DND-41 (cell line): Measurements from ENCODE around the gene SRSF3.
"Not testable (repeated sequence)": the region's sequence is repeated elsewhere in the genome, so short reads cannot be mapped to it uniquely, and the experiment has no call there.

Experiments used
- ATAC-seq: fragments of 200-7000 bp; cut with Tn5 transposase; 3 replicates; pipeline ENCODE4 v1.9.1; 2021; ENCODE audit warnings: low read depth; ENCODE audit not compliant: insufficient read depth
- DNase-seq: peaks from one replicate; pipeline ENCODE4 v3.0.0-alpha.2; 2020
- H2AFZ ChIP-seq: 2 replicates; pipeline ENCODE4 v1.6.0; 2012; ENCODE audit warnings: low read depth, low read length
- H3K27ac ChIP-seq: 2 replicates; pipeline ENCODE4 v1.5.1; 2012; ENCODE audit warnings: low read length, inconsistent platforms
- H3K27me3 ChIP-seq: fragments of 200-600 bp; sonication (generic); 2 replicates; pipeline ENCODE4 v1.6.0; 2012; ENCODE audit warnings: low read length, mild to moderate bottlenecking, inconsistent platforms; ENCODE audit not compliant: insufficient read depth, poor library complexity
- H3K36me3 ChIP-seq: 2 replicates; pipeline ENCODE4 v1.5.1; 2012; ENCODE audit warnings: low read length, inconsistent platforms; ENCODE audit not compliant: insufficient read depth
- H3K4me1 ChIP-seq: 2 replicates; pipeline ENCODE4 v1.5.1; 2012; ENCODE audit warnings: mild to moderate bottlenecking, low read length; ENCODE audit not compliant: insufficient read depth
- H3K4me2 ChIP-seq: 2 replicates; pipeline ENCODE4 v1.6.0; 2012; ENCODE audit warnings: mild to moderate bottlenecking, moderate library complexity, low read length, inconsistent platforms; ENCODE audit not compliant: insufficient read depth
- H3K4me3 ChIP-seq, 2 experiments: fragments of 200-600 bp in 1 of 2; shearing (Covaris generic) in 1 of 2; 2 replicates each; pipeline ENCODE4 v1.5.1; 2012 to 2016; ENCODE audit warnings: inconsistent platforms in 2 of 2, low read length in 2 of 2, mild to moderate bottlenecking in 2 of 2, low read depth in 1 of 2, moderate library complexity in 1 of 2
- H3K79me2 ChIP-seq: 2 replicates; pipeline ENCODE4 v1.6.0; 2012; ENCODE audit warnings: low read length, inconsistent platforms; ENCODE audit not compliant: insufficient read depth
- H3K9ac ChIP-seq: 2 replicates; pipeline ENCODE4 v1.6.0; 2012; ENCODE audit warnings: low read depth, mild to moderate bottlenecking, inconsistent platforms, low read length, moderate library complexity
- H3K9me3 ChIP-seq: 2 replicates; pipeline ENCODE4 v1.5.1; 2012; ENCODE audit warnings: low read length, moderate library complexity, mild to moderate bottlenecking, inconsistent platforms; ENCODE audit not compliant: insufficient read depth, severe bottlenecking
- H4K20me1 ChIP-seq: 2 replicates; pipeline ENCODE4 v1.6.0; 2012; ENCODE audit warnings: low read length; ENCODE audit not compliant: insufficient read depth
- CTCF ChIP-seq: IDR thresholded peaks from 2 replicates; pipeline ENCODE4 v1.5.1; 2012; ENCODE audit warnings: borderline replicate concordance, low read length, moderate library complexity, mild to moderate bottlenecking; ENCODE audit not compliant: poor library complexity, severe bottlenecking; ENCODE audit errors: extremely low read depth
- EZH2 ChIP-seq: IDR thresholded peaks from 3 replicates; pipeline ENCODE4 v1.6.1; 2012; ENCODE audit warnings: borderline replicate concordance, low read depth, mild to moderate bottlenecking, moderate library complexity, low read length, inconsistent platforms; ENCODE audit not compliant: severe bottlenecking

SRSF3 gene

GRCh38 chr6:36600564-36601146 lies 6.5 kb downstream of the SRSF3 start:
- Histone ChIP-seq H3K27ac (no peak overlapping the region), H3K79me2 (peaks cover 100% of the 10 kb centered on the region), H3K36me3 (peaks cover 100% of the 10 kb centered on the region), H2AFZ (no peak overlapping the region), H3K4me1 (peaks cover 78% of the 10 kb centered on the region), H3K9me3 (no peaks in the 10 kb centered on the region), H3K4me2 (peak overlapping the region; percentile 75), H4K20me1 (peaks cover 98% of the 10 kb centered on the region), H3K9ac (peak overlapping the region; percentile 13; the same call in 1 of the 2 replicates), H3K4me3 (peak overlapping the region in 1 of 2 experiments; percentile 70; a peak in 2 of 4 replicates), H3K27me3 (no peaks in the 10 kb centered on the region)
- DNase-seq (no peak), ATAC-seq (no peak)
- TF ChIP-seq EZH2 (no peak), CTCF (no peak)

GRCh38 chr6:36601818-36602217 lies 7.7 kb downstream of the SRSF3 start:
- peak overlapping the region in 1 of 2 experiments; percentile 38; a peak in 1 of 4 replicates for H3K4me3 ChIP-seq
- H3K4me1 ChIP-seq = peaks cover 75% of the 10 kb centered on the region
- not testable (repeated sequence) for H3K27ac ChIP-seq, H3K9me3 ChIP-seq, H3K27me3 ChIP-seq, H3K9ac ChIP-seq, DNase-seq, ATAC-seq, H2AFZ ChIP-seq
- peaks cover 99% of the 10 kb centered on the region for H3K36me3 ChIP-seq
- H3K79me2 ChIP-seq = peaks cover 99% of the 10 kb centered on the region
- peaks cover 93% of the 10 kb centered on the region for H4K20me1 ChIP-seq
- peak overlapping the region; percentile 75; the same call in 1 of the 2 replicates for H3K4me2 ChIP-seq

GRCh38 chr6:36603222-36604089 lies 9.3 kb downstream of the SRSF3 start:
- Histone ChIP-seq H3K4me3 (peak overlapping the region in 1 of 2 experiments; percentile 28; a peak in 1 of 4 replicates), H2AFZ (no peak overlapping the region), H4K20me1 (peaks cover 92% of the 10 kb centered on the region), H3K36me3 (peaks cover 99% of the 10 kb centered on the region), H3K79me2 (peaks cover 99% of the 10 kb centered on the region), H3K4me2 (peak overlapping the region; percentile 75), H3K9ac (peak overlapping the region; percentile 19; the same call in 1 of the 2 replicates), H3K27me3 (no peaks in the 10 kb centered on the region), H3K27ac (no peak overlapping the region), H3K4me1 (peaks cover 58% of the 10 kb centered on the region), H3K9me3 (no peaks in the 10 kb centered on the region)
- ATAC-seq (no peak), DNase-seq (no peak)
- no peak for TF ChIP-seq CTCF
- TF ChIP-seq EZH2 = no peak
